Activated CD8-positive, alpha-beta T cell treated with anti-CD3 and anti-CD28 coated beads, Interleukin-2, amount 10 ng/mL, durations not matched to agents 7 days and 5 days (primary cell): ENCODE data around the gene PPP4R4. TPM values are rescaled to one million over a fixed set of nuclear protein-coding genes. Genes with fewer than 3 reads are reported as not detected.

ENCODE experiments used
- ATAC-seq: fragments of 150-1000 bp; cut with Tn5 transposase; one replicate; pipeline ENCODE4 v1.10.0; 2021; ENCODE audit warnings: moderate library complexity
- CTCF ChIA-PET: fragments of 350-600 bp; sonication (Branson Sonifier 250); formaldehyde crosslinking; loops from one replicate; lab custom pipeline; 2021; ENCODE audit warnings: antibody characterized with exemption; lab: Charles Lee
- POLR2A ChIA-PET: fragments of 350-600 bp; sonication (Branson Sonifier 250); formaldehyde crosslinking; loops from one replicate; lab custom pipeline; 2021; ENCODE audit warnings: antibody characterized with exemption; lab: Charles Lee
- DNase-seq: peaks from one replicate; pipeline ENCODE4 v3.0.0-alpha.2; 2020
- H3K27ac Mint-ChIP-seq: one replicate; pipeline ENCODE4 v1.8.0; 2021; ENCODE audit warnings: mild to moderate bottlenecking, mixed read lengths
- H3K27me3 Mint-ChIP-seq: one replicate; pipeline ENCODE4 v1.8.0; 2021; ENCODE audit warnings: low read depth, mixed read lengths
- H3K36me3 Mint-ChIP-seq: one replicate; pipeline ENCODE4 v1.8.0; 2021; ENCODE audit warnings: low read depth, mixed read lengths
- H3K4me1 Mint-ChIP-seq: one replicate; pipeline ENCODE4 v1.8.0; 2021; ENCODE audit warnings: low read depth, mixed read lengths
- H3K4me3 Mint-ChIP-seq: one replicate; pipeline ENCODE4 v1.8.0; 2021; ENCODE audit warnings: mild to moderate bottlenecking, mixed read lengths
- H3K9me3 Mint-ChIP-seq: one replicate; pipeline ENCODE4 v1.8.0; 2022; ENCODE audit warnings: mixed read lengths; ENCODE audit not compliant: insufficient read depth
- total RNA-seq, 2 experiments: library from RNA; stranded (reverse); gene quantifications; one replicate each; pipeline ENCODE4 v1.2.3, GENCODE V29; 2021

PPP4R4 gene
- under 1 TPM; 0.16 to 0.26 TPM for total RNA-seq

GRCh38 chr14:94173885-94174603 is at the start of gene PPP4R4:
Gene PPP4R4 (plus strand): TSS chr14:94174322. CDS start chr14:94174466, 144 bp downstream.
- no peaks in the 10 kb centered on the region for H3K36me3 Mint-ChIP-seq
- ChIA-PET CTCF (interaction anchor here (1.3 to 3.4 kb wide), 4 partner anchors 16 to 234 kb away, joined by 4 to 15 read pairs (median 12); no protein-coding TSS in a partner anchor), POLR2A (no interaction called here)
- peak within 1 kb of the TSS; percentile 59 for H3K27ac Mint-ChIP-seq
- peak; percentile 89 for DNase-seq
- H3K9me3 Mint-ChIP-seq, result no peaks in the 10 kb centered on the region
- H3K4me1 Mint-ChIP-seq, result peaks cover 18% of the 10 kb centered on the region
- ATAC-seq, result peak; percentile 92
- peaks cover 66% of the 10 kb centered on the region for H3K27me3 Mint-ChIP-seq
- peak within 1 kb of the TSS; percentile 70 for H3K4me3 Mint-ChIP-seq

GRCh38 chr14:94124582-94125377 is 49.3 kb upstream of the PPP4R4 start:
- H3K27me3 Mint-ChIP-seq, result peaks cover 10% of the 10 kb centered on the region
- CTCF ChIA-PET, result interaction anchor here (1.0 to 1.5 kb wide), 4 partner anchors 12 to 185 kb away, joined by 3 to 4 read pairs (median 3); partner anchors contain the start of genes DDX24 and IFI27L1
- peaks cover 11% of the 10 kb centered on the region for H3K9me3 Mint-ChIP-seq
- peaks cover 7% of the 10 kb centered on the region for H3K36me3 Mint-ChIP-seq
- DNase-seq (no peak), ATAC-seq (no peak)
- H3K27ac Mint-ChIP-seq, result no peak overlapping the region
- H3K4me3 Mint-ChIP-seq, result no peak overlapping the region
- peaks cover 10% of the 10 kb centered on the region for H3K4me1 Mint-ChIP-seq
- POLR2A ChIA-PET, result no interaction called here

GRCh38 chr14:94125659-94126418 is 48.3 kb upstream of the PPP4R4 start:
- ChIA-PET POLR2A (no interaction called here), CTCF (interaction anchor here (0.5 to 3.4 kb wide), 3 partner anchors 11 to 52 kb away, joined by 3 to 14 read pairs (median 4); no protein-coding TSS in a partner anchor)
- no peak overlapping the region for H3K4me3 Mint-ChIP-seq
- peaks cover 10% of the 10 kb centered on the region for H3K27me3 Mint-ChIP-seq
- H3K36me3 Mint-ChIP-seq, result peaks cover 6% of the 10 kb centered on the region
- H3K4me1 Mint-ChIP-seq, result peaks cover 17% of the 10 kb centered on the region
- DNase-seq (no peak), ATAC-seq (no peak)
- peaks cover 10% of the 10 kb centered on the region for H3K9me3 Mint-ChIP-seq
- H3K27ac Mint-ChIP-seq, result no peak overlapping the region

- DNase-seq (no peak), ATAC-seq (no peak)
- Mint-ChIP-seq H3K9me3 (peaks cover 8% of the 10 kb centered on the region), H3K4me1 (peaks cover 17% of the 10 kb centered on the region), H3K36me3 (peaks cover 6% of the 10 kb centered on the region), H3K4me3 (no peak overlapping the region), H3K27ac (no peak overlapping the region), H3K27me3 (peaks cover 11% of the 10 kb centered on the region)
- POLR2A ChIA-PET, result no interaction called here
- CTCF ChIA-PET, result interaction anchor here (3.4 kb wide), 1 partner anchor 10 kb away, joined by 14 read pairs; no protein-coding TSS in a partner anchor
These were observed 47.8 kb upstream of the PPP4R4 start for GRCh38 chr14:94126419-94126677.

GRCh38 chr14:94126800-94127199 is 47.3 kb upstream of the PPP4R4 start:
- CTCF ChIA-PET, result interaction anchor here (0.9 to 3.4 kb wide), 2 partner anchors 10 to 187 kb away, joined by 3 to 14 read pairs; no protein-coding TSS in a partner anchor

GRCh38 chr14:94127330-94127729 is 46.8 kb upstream of the PPP4R4 start:
- CTCF ChIA-PET, result interaction anchor here (0.9 to 3.4 kb wide), 2 partner anchors 9 to 187 kb away, joined by 3 to 14 read pairs; no protein-coding TSS in a partner anchor
- H3K9me3 Mint-ChIP-seq, result no peaks in the 10 kb centered on the region
- no peak overlapping the region for H3K27ac Mint-ChIP-seq

More at GRCh38 chr14:94126800-94127199, 47.3 kb upstream of the PPP4R4 start:
- Mint-ChIP-seq H3K4me3 (no peak overlapping the region), H3K4me1 (peaks cover 17% of the 10 kb centered on the region), H3K9me3 (peaks cover 3% of the 10 kb centered on the region), H3K36me3 (peaks cover 6% of the 10 kb centered on the region), H3K27me3 (peaks cover 7% of the 10 kb centered on the region), H3K27ac (no peak overlapping the region)
- ATAC-seq (no peak), DNase-seq (no peak)
- POLR2A ChIA-PET, result no interaction called here

GRCh38 chr14:94128216-94128839 is 45.8 kb upstream of the PPP4R4 start:
- ATAC-seq (no peak), DNase-seq (no peak)
- peak overlapping the region; percentile 88 for H3K27ac Mint-ChIP-seq
- ChIA-PET POLR2A (interaction anchor here (0.6 to 1.2 kb wide), 4 partner anchors 33 to 61 kb away, joined by 3 to 8 read pairs (median 4); partner anchors contain the start of genes DDX24 and IFI27L1), CTCF (interaction anchor here (0.8 to 5.5 kb wide), 9 partner anchors 8 to 189 kb away, joined by 3 to 79 read pairs (median 12); no protein-coding TSS in a partner anchor)
- peak overlapping the region; percentile 78 for H3K4me3 Mint-ChIP-seq
- peaks cover 7% of the 10 kb centered on the region for H3K27me3 Mint-ChIP-seq
- H3K36me3 Mint-ChIP-seq, result peaks cover 6% of the 10 kb centered on the region
- no peaks in the 10 kb centered on the region for H3K9me3 Mint-ChIP-seq
- peaks cover 17% of the 10 kb centered on the region for H3K4me1 Mint-ChIP-seq

More at GRCh38 chr14:94127330-94127729, 46.8 kb upstream of the PPP4R4 start:
- Mint-ChIP-seq H3K4me1 (peaks cover 17% of the 10 kb centered on the region), H3K36me3 (peaks cover 6% of the 10 kb centered on the region), H3K4me3 (no peak overlapping the region), H3K27me3 (peaks cover 7% of the 10 kb centered on the region)
- ATAC-seq, result no peak
- POLR2A ChIA-PET, result no interaction called here
- DNase-seq, result no peak

GRCh38 chr14:94129111-94129757 is 44.9 kb upstream of the PPP4R4 start, which contains the start of gene IFI27L2:
Gene IFI27L2 (minus strand): TSS chr14:94129604. CDS start chr14:94129564, 40 bp downstream.
- CTCF ChIA-PET, result interaction anchor here (0.8 to 5.5 kb wide), 15 partner anchors 7 to 191 kb away, joined by 3 to 79 read pairs (median 4); partner anchors contain the start of genes DDX24 and IFI27L1
- H3K4me3 Mint-ChIP-seq, result peak within 1 kb of the TSS; percentile 78
- peaks cover 6% of the 10 kb centered on the region for H3K36me3 Mint-ChIP-seq
- H3K27me3 Mint-ChIP-seq, result peaks cover 11% of the 10 kb centered on the region
- peak; percentile 98 for ATAC-seq
- peak; percentile 84 for DNase-seq
- H3K4me1 Mint-ChIP-seq, result peaks cover 17% of the 10 kb centered on the region
- POLR2A ChIA-PET, result interaction anchor here (0.7 to 1.2 kb wide), 5 partner anchors 34 to 201 kb away, joined by 3 to 8 read pairs (median 3); partner anchors contain the start of genes DDX24 and IFI27L1
- H3K27ac Mint-ChIP-seq, result peak within 1 kb of the TSS; percentile 88
- H3K9me3 Mint-ChIP-seq, result no peaks in the 10 kb centered on the region

- ATAC-seq (peak; percentile 45), DNase-seq (peak; percentile 39)
- POLR2A ChIA-PET, result interaction anchor here (0.7 kb wide), 2 partner anchors 115 to 200 kb away, joined by 3 read pairs; no protein-coding TSS in a partner anchor
- Mint-ChIP-seq H3K36me3 (peaks cover 6% of the 10 kb centered on the region), H3K4me1 (peaks cover 17% of the 10 kb centered on the region), H3K4me3 (peak overlapping the region; percentile 78), H3K9me3 (peaks cover under 1% of the 10 kb centered on the region), H3K27me3 (peaks cover 13% of the 10 kb centered on the region), H3K27ac (peak overlapping the region; percentile 88)
- CTCF ChIA-PET, result interaction anchor here (0.8 to 5.5 kb wide), 17 partner anchors 8 to 356 kb away, joined by 3 to 79 read pairs (median 4); partner anchors contain the start of genes DDX24 and IFI27L1
These were observed 44.2 kb upstream of the PPP4R4 start for GRCh38 chr14:94129758-94130414.
